ENCODE measurements around the gene PRPF6. TPM values are rescaled to one million over a fixed set of nuclear protein-coding genes. Genes with fewer than 3 reads are reported as not detected.

The PRPF6 gene
- total and polyA plus RNA-seq, 2 experiments from 2014 or later = 47.1 to 54.8 TPM

DNA sequence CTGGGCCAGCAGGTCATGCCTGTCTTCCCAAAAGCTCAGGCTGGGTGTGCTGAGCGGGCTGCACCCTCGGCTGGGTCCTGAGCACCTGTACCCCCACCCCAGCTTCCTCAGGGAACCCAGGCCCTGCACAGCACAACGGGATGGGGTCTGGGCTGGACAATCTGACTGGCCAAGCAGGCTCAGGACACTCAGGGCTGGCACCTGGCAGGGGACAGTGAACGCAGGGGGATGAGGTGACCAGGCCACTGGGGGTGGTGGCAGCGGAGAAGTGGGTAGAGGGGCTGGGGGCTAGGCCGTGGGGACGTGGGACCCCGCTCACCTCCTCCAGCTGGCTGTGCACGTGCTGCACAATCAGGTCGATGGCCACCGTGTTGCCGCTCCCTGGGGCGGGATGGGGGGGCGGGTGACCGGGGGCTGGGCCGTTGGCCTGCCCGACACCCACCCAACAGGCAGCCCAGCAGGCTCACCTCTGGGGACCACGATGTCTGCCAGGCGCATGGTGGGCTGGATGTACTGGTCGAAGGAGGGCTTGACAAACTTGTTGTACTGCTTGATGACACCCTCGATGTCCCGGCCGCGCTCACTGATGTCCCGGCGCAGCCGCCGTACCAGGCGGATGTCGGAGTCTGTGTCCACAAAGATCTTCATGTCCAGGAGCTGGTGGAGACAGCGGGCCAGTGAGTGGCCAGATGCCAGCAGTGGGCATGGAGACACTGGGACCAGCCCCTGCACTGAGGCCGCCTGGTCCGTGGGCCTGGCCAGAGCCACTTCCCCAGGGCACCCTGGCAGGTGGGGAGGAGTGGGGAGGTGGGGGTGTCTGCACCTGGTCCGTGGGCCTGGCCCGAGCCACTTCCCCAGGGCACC is 36.6 kb upstream of the PRPF6 start:
- no peak overlapping the region for H3K4me2 ChIP-seq (ENCODE audit: unreplicated experiment)
- in situ Hi-C loops (cut with MboI) = no loop called here
- peaks cover 44% of the 10 kb centered on the region for H3K79me2 ChIP-seq (ENCODE audit: insufficient read depth)
- H3K9ac ChIP-seq = no peak overlapping the region
- H3K27me3 ChIP-seq (replicated peaks; ENCODE audit: insufficient read depth) = no peaks in the 10 kb centered on the region
- H3F3A ChIP-seq (ENCODE audit: insufficient read depth) = peaks cover 8% of the 10 kb centered on the region
- no peaks in the 10 kb centered on the region; the same call in 1 of the 2 replicates for H4K20me1 ChIP-seq (ENCODE audit: insufficient read depth)
- H3K4me1 ChIP-seq (ENCODE audit: insufficient read depth) = peaks cover 2% of the 10 kb centered on the region; the same call in 1 of the 2 replicates
- 92 to 95% methylated on average over 29 to 35 of the region's 35 CpGs for WGBS, 2 experiments (ENCODE audit: low coverage in 1 of 2, low lambda C conversion rate in 2 of 2, missing lambda C conversion rate in 2 of 2)
- H3K9me2 ChIP-seq (ENCODE audit: insufficient read depth) = no peaks in the 10 kb centered on the region
- H3K36me3 ChIP-seq (ENCODE audit: low read depth) = peaks cover 6% of the 10 kb centered on the region; the same call in 1 of the 2 replicates
- no peak overlapping the region for H3K27ac ChIP-seq
- no peak for TF ChIP-seq EZH2 (IDR thresholded peaks at IDR 0.05; ENCODE audit: insufficient read depth, poor library complexity, severe bottlenecking)
- TF ChIP-seq EZH2phosphoT487 (IDR thresholded peaks at IDR 0.05; ENCODE audit: insufficient read depth, low read depth) = no peak
- DNase-seq = no peak
- no peak overlapping the region for H3K4me3 ChIP-seq
- H3K9me3 ChIP-seq (ENCODE audit: low read depth) = no peaks in the 10 kb centered on the region
- H2AFZ ChIP-seq = no peak overlapping the region

DNA sequence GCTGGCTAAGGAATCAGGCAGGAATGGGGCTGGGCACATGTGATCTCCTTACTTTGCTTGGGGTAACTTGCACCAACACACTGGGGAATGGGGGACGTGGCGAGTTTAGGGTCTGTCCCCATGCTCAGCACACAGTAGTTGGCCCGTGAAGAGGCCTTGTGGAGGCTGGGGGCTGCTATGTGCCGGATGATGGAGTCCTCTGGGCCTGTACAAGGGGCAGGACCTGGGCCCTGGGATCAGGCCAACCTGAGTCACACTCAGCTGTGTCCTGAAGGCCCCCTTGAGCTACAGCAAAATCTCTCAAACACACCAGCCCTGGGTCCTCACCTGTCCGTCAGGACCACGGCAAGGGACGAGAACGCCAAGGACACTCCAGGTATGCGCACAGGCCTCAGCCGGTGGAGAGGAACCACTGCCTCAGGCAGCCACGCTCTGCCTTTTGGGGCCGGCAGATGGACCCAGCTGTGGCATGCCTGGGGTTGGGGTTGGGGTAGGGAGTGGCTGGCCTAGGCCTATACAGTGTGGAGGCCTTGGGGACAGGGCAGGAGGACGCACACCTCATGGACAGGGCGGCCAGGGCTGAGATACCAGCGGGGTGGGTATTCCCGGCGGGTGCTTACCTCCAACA is 35.8 kb upstream of the PRPF6 start:
- Histone ChIP-seq H3K79me2 (ENCODE audit: insufficient read depth) (peaks cover 52% of the 10 kb centered on the region), H3K9me3 (ENCODE audit: low read depth) (no peaks in the 10 kb centered on the region), H3K27me3 (replicated peaks; ENCODE audit: insufficient read depth) (no peaks in the 10 kb centered on the region), H3K4me2 (ENCODE audit: unreplicated experiment) (no peak overlapping the region), H2AFZ (no peak overlapping the region), H3K27ac (no peak overlapping the region), H3K4me3 (no peak overlapping the region), H3K9ac (no peak overlapping the region), H4K20me1 (ENCODE audit: insufficient read depth) (no peaks in the 10 kb centered on the region; the same call in 1 of the 2 replicates), H3K9me2 (ENCODE audit: insufficient read depth) (no peaks in the 10 kb centered on the region), H3F3A (ENCODE audit: insufficient read depth) (peaks cover 15% of the 10 kb centered on the region), H3K36me3 (ENCODE audit: low read depth) (peaks cover 6% of the 10 kb centered on the region; the same call in 1 of the 2 replicates), H3K4me1 (ENCODE audit: insufficient read depth) (peaks cover 8% of the 10 kb centered on the region; the same call in 1 of the 2 replicates)
- DNase-seq = no peak
- WGBS, 2 experiments (ENCODE audit: low coverage in 1 of 2, low lambda C conversion rate in 2 of 2, missing lambda C conversion rate in 2 of 2) = 93 to 98% methylated on average over 14 to 16 of the region's 17 CpGs
- in situ Hi-C loops (cut with MboI) = no loop called here
- no peak for TF ChIP-seq EZH2 (IDR thresholded peaks at IDR 0.05; ENCODE audit: insufficient read depth, poor library complexity, severe bottlenecking)
- TF ChIP-seq EZH2phosphoT487 (IDR thresholded peaks at IDR 0.05; ENCODE audit: insufficient read depth, low read depth) = no peak

DNA sequence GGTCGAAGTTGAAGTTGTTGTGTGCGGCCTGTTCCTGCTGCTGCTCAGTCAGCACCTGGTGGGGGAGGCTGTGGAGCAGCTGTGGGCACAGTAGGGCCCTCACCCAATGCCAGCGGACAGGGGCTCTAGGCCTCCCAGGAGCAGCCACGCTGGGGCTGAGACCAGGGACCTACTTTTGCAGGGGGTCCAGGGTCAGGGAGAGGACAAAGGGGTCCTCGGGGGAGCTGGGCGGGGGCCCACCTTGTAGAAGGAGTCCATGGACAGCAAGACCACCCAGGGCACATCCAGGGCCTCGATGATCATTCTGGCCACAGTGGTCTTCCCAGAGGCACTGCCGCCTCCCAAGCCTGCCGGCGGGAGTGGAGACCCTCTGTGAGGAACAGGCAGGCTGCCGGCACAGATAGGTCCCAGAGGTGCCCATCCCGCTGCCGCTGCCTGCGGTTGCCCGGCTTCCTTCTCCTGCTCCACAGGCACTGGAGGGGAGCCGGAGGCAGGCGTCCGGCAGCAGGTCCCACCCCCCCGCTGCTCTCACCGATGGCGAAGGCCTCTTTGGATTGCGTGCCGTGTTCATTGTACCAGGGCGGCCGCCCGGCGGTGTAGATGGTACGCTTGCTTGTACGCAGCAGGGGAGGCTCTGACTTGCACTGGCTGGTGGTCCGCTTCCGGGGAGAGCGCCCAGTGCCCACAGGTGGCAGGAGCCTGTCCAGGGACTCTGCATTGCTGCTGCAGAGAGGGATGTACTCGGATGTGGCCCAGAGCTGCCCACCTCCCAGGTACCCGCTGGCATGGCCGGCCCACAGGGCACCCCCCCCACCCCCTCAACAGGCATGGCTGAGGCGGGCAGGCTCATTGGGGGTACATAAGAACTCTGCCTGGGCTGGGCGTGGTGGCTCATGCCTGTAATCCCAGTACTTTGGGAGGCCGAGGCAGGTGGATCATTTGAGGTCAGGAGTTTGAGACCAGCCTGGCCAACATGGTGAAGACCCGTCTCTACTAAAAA is 34.7 kb upstream of the PRPF6 start:
- WGBS, 2 experiments (ENCODE audit: low coverage in 1 of 2, low lambda C conversion rate in 2 of 2, missing lambda C conversion rate in 2 of 2) = 95 to 96% methylated on average over 31 to 37 of the region's 39 CpGs
- H2AFZ ChIP-seq = no peak overlapping the region
- no peak overlapping the region for H3K9ac ChIP-seq
- no peaks in the 10 kb centered on the region; the same call in 1 of the 2 replicates for H3K36me3 ChIP-seq (ENCODE audit: low read depth)
- DNase-seq = no peak
- H3K4me2 ChIP-seq (ENCODE audit: unreplicated experiment) = no peak overlapping the region
- in situ Hi-C loops (cut with MboI) = no loop called here
- H3K4me1 ChIP-seq (ENCODE audit: insufficient read depth) = peaks cover 8% of the 10 kb centered on the region; the same call in 1 of the 2 replicates
- no peaks in the 10 kb centered on the region for H3K9me2 ChIP-seq (ENCODE audit: insufficient read depth)
- TF ChIP-seq EZH2 (IDR thresholded peaks at IDR 0.05; ENCODE audit: insufficient read depth, poor library complexity, severe bottlenecking) (no peak), EZH2phosphoT487 (IDR thresholded peaks at IDR 0.05; ENCODE audit: insufficient read depth, low read depth) (no peak)
- no peaks in the 10 kb centered on the region for H3K27me3 ChIP-seq (replicated peaks; ENCODE audit: insufficient read depth)
- H3K79me2 ChIP-seq (ENCODE audit: insufficient read depth) = peaks cover 63% of the 10 kb centered on the region
- no peak overlapping the region for H3K27ac ChIP-seq
- no peaks in the 10 kb centered on the region; the same call in 1 of the 2 replicates for H4K20me1 ChIP-seq (ENCODE audit: insufficient read depth)
- H3F3A ChIP-seq (ENCODE audit: insufficient read depth) = peaks cover 15% of the 10 kb centered on the region
- no peak overlapping the region for H3K4me3 ChIP-seq
- no peaks in the 10 kb centered on the region for H3K9me3 ChIP-seq (ENCODE audit: low read depth)
